GM18505 (cell line): ENCODE measurements around the gene BEND5.

Source experiments
- ATAC-seq: cut with Tn5 transposase; IDR thresholded peaks from one replicate; pipeline ENCODE4 v1.9.1; 2021; ENCODE audit not compliant: unreplicated experiment
- POLR2A ChIP-seq: IDR thresholded peaks from 4 replicates; pipeline ENCODE4 v1.6.1; 2011; ENCODE audit warnings: borderline replicate concordance; ENCODE audit not compliant: insufficient read depth, insufficient read length; ENCODE audit errors: extremely low read depth

Gene BEND5

DNA sequence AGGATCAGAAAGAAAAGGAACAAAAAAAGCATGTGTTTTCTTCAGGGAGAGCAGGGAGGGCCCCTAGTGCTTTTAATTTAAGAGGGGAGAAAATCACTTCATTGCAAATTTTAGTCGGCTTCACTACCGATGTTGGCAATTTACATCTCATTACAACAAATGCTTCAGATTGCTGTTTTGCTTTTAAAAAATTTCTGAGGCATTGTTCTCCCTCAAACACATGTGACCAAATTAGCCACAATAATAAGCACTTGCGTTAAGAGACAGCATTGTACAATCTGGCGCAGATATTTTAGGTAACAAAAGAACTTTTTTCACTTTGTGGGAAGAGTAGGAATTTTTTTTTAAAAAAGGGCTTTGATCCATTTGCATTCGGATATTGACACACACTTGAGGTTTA lies 29.8 kb downstream of the BEND5 start:
- ATAC-seq: no peak
- no peak for TF ChIP-seq POLR2A

GRCh38 chr1:48744032-48744431 lies 32.7 kb downstream of the BEND5 start:
- no peak for TF ChIP-seq POLR2A
- no peak for ATAC-seq

DNA sequence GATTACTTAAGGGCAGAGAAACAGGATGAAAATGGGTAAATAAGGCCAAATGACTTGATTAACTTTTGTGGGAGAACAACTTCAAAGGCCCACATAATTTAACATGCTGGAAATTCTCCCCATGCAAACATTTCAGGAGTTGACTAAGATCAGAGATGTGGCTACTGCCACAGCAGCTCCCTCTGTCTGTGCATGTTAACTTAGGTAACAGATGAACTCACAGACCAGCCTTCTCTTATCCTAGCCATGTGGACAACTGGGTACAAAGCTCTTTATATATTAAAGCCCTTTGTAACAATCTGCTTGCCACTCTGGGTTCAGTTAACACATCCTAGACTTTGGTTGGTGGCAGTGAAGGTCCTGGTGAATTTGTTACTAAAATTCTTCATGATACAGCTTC lies 33.2 kb downstream of the BEND5 start:
- no peak for ATAC-seq
- no peak for TF ChIP-seq POLR2A

DNA sequence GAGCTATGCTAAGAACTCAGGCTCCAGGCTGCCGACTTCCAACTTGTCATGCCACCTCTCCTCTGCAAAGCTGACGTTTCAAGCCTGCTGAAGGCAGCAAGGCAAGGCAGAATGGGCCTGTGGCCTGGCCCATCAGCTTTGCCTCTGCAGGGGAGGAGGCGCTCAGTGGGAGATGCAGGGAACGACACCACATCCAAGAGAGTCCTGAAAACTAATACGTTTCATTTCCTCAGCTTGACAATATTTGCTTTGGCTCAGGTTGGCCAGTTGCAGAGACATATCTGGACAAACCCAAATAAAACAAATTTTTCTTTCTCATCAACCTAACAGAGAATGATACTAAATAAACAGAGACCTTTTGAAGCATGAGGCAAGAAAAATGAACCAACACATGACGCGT lies 35.3 kb downstream of the BEND5 start:
- ATAC-seq: no peak
- no peak for TF ChIP-seq POLR2A

- no peak for TF ChIP-seq POLR2A
- ATAC-seq: no peak
Measured at GRCh38 chr1:48740621-48741020, 36.1 kb downstream of the BEND5 start.

GRCh38 chr1:48739091-48739490 lies 37.6 kb downstream of the BEND5 start:
- no peak for TF ChIP-seq POLR2A
- ATAC-seq: no peak

DNA sequence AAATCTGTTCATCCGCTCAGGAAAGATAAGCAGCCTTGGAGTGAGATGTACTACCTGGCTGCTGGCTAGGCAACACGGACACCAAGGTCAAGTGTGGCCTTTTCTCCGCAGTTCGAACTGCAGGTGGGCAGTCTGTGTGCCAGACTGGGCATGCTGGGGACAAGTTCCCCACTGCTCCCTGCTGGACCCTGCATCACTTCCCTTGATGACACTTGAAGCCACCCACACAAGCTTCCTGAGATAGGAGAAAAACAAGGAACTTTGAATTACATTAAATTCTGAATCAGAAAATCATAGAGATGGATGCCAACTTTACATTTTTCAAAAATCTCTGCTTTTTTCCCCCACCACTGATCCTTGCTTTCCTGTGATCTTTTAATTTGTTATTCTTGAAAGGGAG lies 38.3 kb downstream of the BEND5 start:
- TF ChIP-seq POLR2A: no peak
- no peak for ATAC-seq

DNA sequence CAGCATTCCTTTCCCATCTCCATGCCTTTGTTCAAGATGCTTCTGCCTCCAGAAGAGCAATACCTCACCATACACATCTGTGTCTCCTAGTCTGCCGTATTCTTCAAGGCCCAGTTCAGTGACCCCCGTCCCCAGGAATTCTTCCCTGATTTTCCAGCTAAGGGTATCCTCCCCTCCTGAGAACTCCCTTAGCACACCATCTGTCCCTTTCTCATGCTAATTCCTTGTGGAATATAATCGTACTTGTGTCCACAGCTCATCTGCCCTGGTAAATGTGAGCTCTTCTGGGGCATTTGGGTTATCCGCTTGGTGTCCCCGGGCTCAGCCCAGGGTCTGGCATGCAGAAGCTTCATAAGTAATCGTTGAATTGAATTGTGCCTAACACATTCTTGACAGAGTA lies 40.9 kb downstream of the BEND5 start:
- ATAC-seq: no peak
- no peak for TF ChIP-seq POLR2A

DNA sequence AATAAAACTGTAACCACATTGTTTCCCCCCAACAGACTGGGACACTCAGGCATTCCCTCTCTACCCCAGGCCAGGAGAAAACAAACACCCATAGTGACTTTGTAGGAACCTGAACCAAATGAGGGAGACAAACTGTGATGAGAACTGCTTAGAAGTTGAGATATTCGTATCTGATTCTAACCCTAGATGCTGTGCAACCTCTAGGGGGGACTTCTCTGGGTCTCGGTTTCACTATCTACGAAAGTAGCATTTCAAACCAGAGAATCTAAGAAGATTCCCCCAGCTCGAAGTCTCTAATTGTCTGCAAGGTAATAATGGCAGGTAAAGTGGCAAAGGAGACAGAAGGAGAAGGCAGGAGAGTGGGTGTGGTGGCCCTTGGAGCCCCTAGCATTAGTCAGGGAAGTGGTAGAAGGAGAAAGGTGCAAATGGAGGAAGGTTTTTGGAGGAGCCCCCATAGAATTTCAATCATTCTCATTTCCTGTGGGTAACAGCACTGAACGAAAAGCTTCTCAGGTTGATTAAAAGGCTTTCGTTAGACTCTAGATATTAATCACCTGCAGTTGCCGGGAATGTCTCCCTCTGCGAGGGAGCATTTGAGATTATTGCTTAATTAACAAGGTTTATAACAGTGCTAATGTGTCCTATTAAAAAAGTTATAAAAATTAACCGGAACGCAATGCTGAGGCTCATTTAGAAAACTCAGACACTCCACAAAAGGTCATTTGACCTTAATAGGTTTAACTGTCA lies 46.4 kb downstream of the BEND5 start:
- no peak for ATAC-seq
- TF ChIP-seq POLR2A: no peak

- no peak for TF ChIP-seq POLR2A
- no peak for ATAC-seq
Measured at GRCh38 chr1:48728584-48728983, 48.1 kb downstream of the BEND5 start.

DNA sequence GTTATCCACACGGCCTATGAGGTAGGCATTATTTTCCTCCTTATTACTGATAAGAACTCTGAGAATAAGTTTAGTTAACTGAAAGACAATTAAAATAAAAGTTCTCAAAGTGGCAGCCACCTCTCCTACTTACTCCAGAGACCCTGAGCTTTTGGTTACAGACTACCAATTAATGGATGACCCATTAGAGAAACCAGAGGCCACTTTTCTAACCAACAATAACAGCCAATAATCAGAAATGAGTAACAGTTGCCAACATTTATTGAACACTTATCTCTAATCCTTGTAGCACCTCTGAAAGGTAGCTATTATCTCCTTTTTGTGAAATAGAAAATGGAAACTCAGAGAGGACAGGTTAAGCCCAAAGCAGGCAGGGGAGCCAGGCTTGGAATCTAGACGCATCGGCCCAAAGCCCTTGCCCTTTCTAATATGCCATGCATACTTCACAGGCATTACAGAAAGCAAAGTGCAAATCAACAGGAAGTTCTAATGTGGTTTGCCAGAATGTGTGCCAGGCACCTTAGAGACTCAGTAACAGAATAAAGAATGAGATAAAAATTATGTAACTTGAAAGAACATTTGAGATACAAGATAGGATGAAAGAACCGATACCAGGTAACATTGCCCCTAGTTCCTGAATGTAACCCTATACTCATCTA lies 50.0 kb downstream of the BEND5 start:
- TF ChIP-seq POLR2A: no peak
- ATAC-seq: no peak

DNA sequence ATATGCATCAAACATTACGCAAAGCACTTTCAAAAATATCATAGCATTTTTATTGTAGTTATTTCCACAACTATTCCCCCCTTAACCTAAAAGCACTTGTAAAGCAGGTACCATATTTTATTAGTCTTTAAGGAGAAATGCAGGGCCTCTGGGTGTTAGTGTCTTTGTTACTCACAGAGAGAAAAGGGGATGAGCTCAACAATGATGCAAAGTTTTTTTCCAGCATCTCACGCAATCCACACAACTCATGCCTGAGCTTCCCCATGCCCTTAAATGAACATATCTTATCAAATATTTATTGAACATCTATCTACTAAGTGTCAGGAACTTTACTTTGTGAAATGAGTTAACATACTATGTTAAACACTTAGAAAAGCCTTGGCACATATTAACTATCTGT lies 50.6 kb downstream of the BEND5 start:
- TF ChIP-seq POLR2A: no peak
- ATAC-seq: no peak

GRCh38 chr1:48725341-48726046 lies 51.2 kb downstream of the BEND5 start:
- no peak for TF ChIP-seq POLR2A
- no peak for ATAC-seq

DNA sequence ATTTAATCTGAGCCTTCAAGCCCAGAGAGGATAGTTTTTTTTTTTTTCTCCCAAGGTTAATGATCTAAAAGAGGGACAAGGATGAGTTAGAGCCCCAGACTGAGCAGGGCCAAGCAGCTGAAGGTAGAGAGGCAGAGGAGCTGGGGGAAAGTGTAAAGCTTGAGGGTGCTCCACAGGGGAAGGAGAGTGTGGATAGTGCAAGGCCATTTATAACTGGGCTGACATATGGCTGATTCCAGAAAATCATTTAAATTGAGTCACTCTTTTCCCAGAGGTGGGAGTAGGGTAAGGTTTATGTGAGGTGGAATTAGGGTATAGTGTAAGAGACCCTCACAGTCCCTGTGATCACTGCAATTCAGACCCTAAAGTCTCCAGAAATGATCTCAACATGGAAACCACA lies 55.8 kb downstream of the BEND5 start:
- ATAC-seq: no peak
- TF ChIP-seq POLR2A: no peak
